HepG2 (cell line): Measurements from ENCODE around the gene ORMDL2. TPM values are rescaled to one million over a fixed set of nuclear protein-coding genes. Genes with fewer than 3 reads are reported as not detected.

ENCODE experiments used
- ZNF180 ChIP-seq: sonication (generic); formaldehyde crosslinking; IDR thresholded peaks from 2 replicates; pipeline ENCODE4 v1.4.0; 2020; ENCODE audit warnings: low read depth, missing genetic modification reagents, borderline replicate concordance
- ZNF713 ChIP-seq: sonication (generic); formaldehyde crosslinking; IDR thresholded peaks from 2 replicates; pipeline ENCODE4 v1.4.0; 2020; ENCODE audit warnings: mild to moderate bottlenecking, missing genetic modification reagents
- polyA plus RNA-seq, 8 experiments: library from polyadenylated mRNA; depleted of rRNA in 3 of 8; stranded (reverse) in 7 of 8; unstranded in 1 of 8; fragments of >200 nt; fragmentation: Illumina TruSeq in 4 of 8; extraction: Trizol in 4 of 8; gene quantifications; 2 replicates each; pipeline versions ENCODE4 v1.2.1 to v1.2.3, GENCODE V29; 2011 to 2016; ENCODE audit warnings: low read depth in 4 of 8, missing spikeins in 1 of 8, mixed read lengths in 1 of 8; ENCODE audit not compliant: insufficient read depth in 1 of 8
- total RNA-seq, 5 experiments: library from RNA; depleted of rRNA; stranded (reverse); fragments of >200 nt; fragmentation: Illumina TruSeq; extraction: Trizol; gene quantifications; 2 replicates each; pipeline ENCODE4 v1.2.3, GENCODE V29; 2016; ENCODE audit warnings: low read depth in 1 of 5
- TF ChIP-seq, protein P1 (sequence below): sonication (generic); formaldehyde crosslinking; IDR thresholded peaks from 2 replicates; pipeline ENCODE4 v1.5.1; 2020; ENCODE audit warnings: mild to moderate bottlenecking, missing genetic modification reagents, borderline replicate concordance
- TF ChIP-seq, protein P2 (sequence below): sonication (generic); formaldehyde crosslinking; IDR thresholded peaks from 2 replicates; pipeline ENCODE4 v1.8.0; 2022; ENCODE audit warnings: mild to moderate bottlenecking, missing genetic modification reagents, moderate library complexity
- TF ChIP-seq, protein P3 (sequence below): sonication (generic); formaldehyde crosslinking; IDR thresholded peaks from 2 replicates; pipeline ENCODE4 v1.4.0; 2020; ENCODE audit warnings: missing genetic modification reagents, mild to moderate bottlenecking, borderline replicate concordance

The ORMDL2 gene
- total and polyA plus RNA-seq, 2 of the 13 experiments (the other 11 are each of a cell fraction or from before 2014, with no cell fraction given): 24.0 to 28.6 TPM

DNA sequence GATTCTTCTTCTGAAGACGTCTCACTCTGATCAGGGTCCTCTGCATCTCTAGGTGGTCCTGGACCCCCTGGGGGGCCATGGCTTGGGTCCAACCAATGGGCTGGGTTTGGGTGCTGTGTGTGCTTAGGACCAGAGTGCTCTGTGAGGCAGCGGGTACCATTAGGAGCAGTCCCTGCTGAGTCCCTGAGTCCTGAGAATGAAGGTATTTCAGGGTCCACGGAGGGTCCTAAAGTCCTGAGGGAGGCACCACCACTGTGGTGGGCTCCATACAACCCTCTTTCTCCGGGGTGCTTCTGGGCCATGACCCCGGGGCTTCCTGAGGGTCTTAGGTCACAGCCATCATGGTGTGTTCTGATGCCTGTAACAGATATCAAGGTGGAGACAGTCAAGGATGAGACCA is 10.5 kb downstream of the ORMDL2 start (continued):
- TF ChIP-seq ZNF713 (CRISPR knock-in tag): no peak
- TF ChIP-seq, protein P1, sequence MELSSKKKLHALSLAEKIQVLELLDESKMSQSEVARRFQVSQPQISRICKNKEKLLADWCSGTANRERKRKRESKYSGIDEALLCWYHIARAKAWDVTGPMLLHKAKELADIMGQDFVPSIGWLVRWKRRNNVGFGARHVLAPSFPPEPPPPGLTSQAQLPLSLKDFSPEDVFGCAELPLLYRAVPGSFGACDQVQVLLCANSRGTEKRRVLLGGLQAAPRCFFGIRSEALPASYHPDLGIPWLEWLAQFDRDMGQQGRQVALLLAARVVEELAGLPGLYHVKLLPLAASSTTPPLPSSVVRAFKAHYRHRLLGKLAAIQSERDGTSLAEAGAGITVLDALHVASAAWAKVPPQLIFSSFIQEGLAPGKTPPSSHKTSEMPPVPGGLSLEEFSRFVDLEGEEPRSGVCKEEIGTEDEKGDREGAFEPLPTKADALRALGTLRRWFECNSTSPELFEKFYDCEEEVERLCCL (CRISPR knock-in tag): no peak
- no peak for TF ChIP-seq ZNF180 (CRISPR knock-in tag)
- TF ChIP-seq, protein P2, sequence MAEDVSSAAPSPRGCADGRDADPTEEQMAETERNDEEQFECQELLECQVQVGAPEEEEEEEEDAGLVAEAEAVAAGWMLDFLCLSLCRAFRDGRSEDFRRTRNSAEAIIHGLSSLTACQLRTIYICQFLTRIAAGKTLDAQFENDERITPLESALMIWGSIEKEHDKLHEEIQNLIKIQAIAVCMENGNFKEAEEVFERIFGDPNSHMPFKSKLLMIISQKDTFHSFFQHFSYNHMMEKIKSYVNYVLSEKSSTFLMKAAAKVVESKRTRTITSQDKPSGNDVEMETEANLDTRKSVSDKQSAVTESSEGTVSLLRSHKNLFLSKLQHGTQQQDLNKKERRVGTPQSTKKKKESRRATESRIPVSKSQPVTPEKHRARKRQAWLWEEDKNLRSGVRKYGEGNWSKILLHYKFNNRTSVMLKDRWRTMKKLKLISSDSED (CRISPR knock-in tag): no peak
- TF ChIP-seq, protein P3, sequence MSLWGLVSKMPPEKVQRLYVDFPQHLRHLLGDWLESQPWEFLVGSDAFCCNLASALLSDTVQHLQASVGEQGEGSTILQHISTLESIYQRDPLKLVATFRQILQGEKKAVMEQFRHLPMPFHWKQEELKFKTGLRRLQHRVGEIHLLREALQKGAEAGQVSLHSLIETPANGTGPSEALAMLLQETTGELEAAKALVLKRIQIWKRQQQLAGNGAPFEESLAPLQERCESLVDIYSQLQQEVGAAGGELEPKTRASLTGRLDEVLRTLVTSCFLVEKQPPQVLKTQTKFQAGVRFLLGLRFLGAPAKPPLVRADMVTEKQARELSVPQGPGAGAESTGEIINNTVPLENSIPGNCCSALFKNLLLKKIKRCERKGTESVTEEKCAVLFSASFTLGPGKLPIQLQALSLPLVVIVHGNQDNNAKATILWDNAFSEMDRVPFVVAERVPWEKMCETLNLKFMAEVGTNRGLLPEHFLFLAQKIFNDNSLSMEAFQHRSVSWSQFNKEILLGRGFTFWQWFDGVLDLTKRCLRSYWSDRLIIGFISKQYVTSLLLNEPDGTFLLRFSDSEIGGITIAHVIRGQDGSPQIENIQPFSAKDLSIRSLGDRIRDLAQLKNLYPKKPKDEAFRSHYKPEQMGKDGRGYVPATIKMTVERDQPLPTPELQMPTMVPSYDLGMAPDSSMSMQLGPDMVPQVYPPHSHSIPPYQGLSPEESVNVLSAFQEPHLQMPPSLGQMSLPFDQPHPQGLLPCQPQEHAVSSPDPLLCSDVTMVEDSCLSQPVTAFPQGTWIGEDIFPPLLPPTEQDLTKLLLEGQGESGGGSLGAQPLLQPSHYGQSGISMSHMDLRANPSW (CRISPR knock-in tag): no peak
